Right lobe of liver (tissue), 6 donors: ENCODE results near the gene IL17RA. TPM values are rescaled to one million over a fixed set of nuclear protein-coding genes. Genes with fewer than 3 reads are reported as not detected.
"Not testable (repeated sequence)": the region's sequence is repeated elsewhere in the genome, so short reads cannot be mapped to it uniquely, and the experiment has no call there.

ENCODE experiments used
- ATAC-seq, 4 donors: fragments of 200-7000 bp; cut with Tn5 transposase; one replicate each; pipeline ENCODE4 v1.9.1; 2020; ENCODE audit warnings: mild to moderate bottlenecking in 4 of 4, moderate library complexity in 4 of 4
- DNase-seq, 3 donors: peaks; one replicate each; pipeline ENCODE4 v3.0.0-alpha.2; 2020
- H3K27ac ChIP-seq, 3 donors: fragments of 200-600 bp; one replicate each; pipeline ENCODE4 v1.8.0; 2022
- H3K27me3 ChIP-seq, 2 donors: fragments of 200-600 bp; one replicate each; pipeline ENCODE4 v1.8.0; 2022
- H3K36me3 ChIP-seq, 4 donors: fragments of 200-600 bp; sonication (generic) in 1 of 4; one replicate each; pipeline versions ENCODE4 v1.5.1 to v1.8.0; 2017 to 2022; ENCODE audit warnings: control low read depth in 1 of 4
- H3K4me1 ChIP-seq, 4 donors: fragments of 200-600 bp; sonication (generic) in 1 of 4; one replicate each; pipeline versions ENCODE4 v1.5.1 to v1.8.0; 2017 to 2022; ENCODE audit warnings: control low read depth in 1 of 4
- H3K4me3 ChIP-seq, 3 donors: fragments of 200-600 bp; one replicate each; pipeline ENCODE4 v1.8.0; 2022
- H3K9me3 ChIP-seq, 4 donors: fragments of 200-600 bp; sonication (generic) in 1 of 4; one replicate each; pipeline versions ENCODE4 v1.5.1 to v1.8.0; 2017 to 2022; ENCODE audit warnings: control low read depth in 1 of 4
- CTCF ChIP-seq, 4 donors: fragments of 200-600 bp in 3 of 4; fragments of 450-650 bp in 1 of 4; IDR thresholded peaks; one replicate each; pipeline versions ENCODE4 v1.5.1 to v1.8.0; 2016 to 2022; ENCODE audit warnings: antibody characterized with exemption in 4 of 4, mild to moderate bottlenecking in 2 of 4
- POLR2A ChIP-seq: fragments of 450-650 bp; IDR thresholded peaks from one replicate; pipeline ENCODE4 v1.6.1; 2017; ENCODE audit warnings: antibody characterized with exemption, mild to moderate bottlenecking
- WGBS: methylation state at CpG from one replicate; pipeline ENCODE4 v1.1.6; 2018; ENCODE audit warnings: low coverage, low lambda C conversion rate; ENCODE audit not compliant: insufficient coverage; ENCODE audit errors: missing lambda C conversion rate; 5-methylcytosine and 5-hydroxymethylcytosine counted together
- intact Hi-C, 2 donors: fragments of 100-400 bp; cut with DNase I; formaldehyde crosslinking; loops; one replicate each; pipeline versions ENCODE4 v1.11.2 to v1.14.1; 2022
- long read RNA-seq: library from polyadenylated mRNA; unstranded; transcript quantifications from one replicate; pipeline ENCODE4 v2.0.0, GENCODE V29; 2019
- total RNA-seq, 6 experiments: library from RNA; depleted of rRNA in 2 of 6; stranded (reverse); fragments of >200 nt in 2 of 6; fragmentation: NEBNext Ultra II Directional in 3 of 6; extraction: Animal tissue kit (Norgen Biotek cat#: 25700) in 3 of 6; gene quantifications; one replicate each; pipeline versions ENCODE4 v1.1.0 to v1.2.4, GENCODE V29; 2016 to 2023
- donor health status: DM: no; HTN: yes; CAD: no.
- donor health status: DM: no; HTN: no; CAD: no.
- donor health status: DM: no; HTN: no; CAD: no.
- donor health status: DM: no; HTN: yes; CAD: no.
- donor health status: DM: no; HTN: yes; CAD: no.

IL17RA gene
- 10 to 100 TPM in 3 of 6 experiments, 1 to 10 TPM in 3; 7.1 to 13.6 (median 9.6) TPM for total RNA-seq
- long read RNA-seq, partial matches to known transcripts = 0 of 2 reads
- long read RNA-seq, other reads (novel, unspliced or antisense) = 2 of 2 reads

GRCh38 chr22:17084554-17085276, at the start of gene IL17RA:
Gene IL17RA, plus strand, starts transcription at chr22:17085000. Its CDS starts 92 bp downstream, at chr22:17085092.
- no peaks in the 10 kb centered on the region for H3K9me3 ChIP-seq
- under 1% methylated on average over 17 of the region's 68 CpGs for WGBS
- H3K4me3 ChIP-seq = peak within 1 kb of the TSS; percentile 97 to 99 (median 99)
- TF ChIP-seq POLR2A (peak; percentile 87), CTCF (IDR thresholded peaks at IDR 0.05) (no peak)
- H3K27me3 ChIP-seq = no peaks in the 10 kb centered on the region
- intact Hi-C loops = loop anchor here in 1 of 2 donors (10.0 kb wide), 1 partner anchor 80 kb away; no protein-coding TSS in a partner anchor
- H3K4me1 ChIP-seq = no peaks in the 10 kb centered on the region
- DNase-seq (peak; percentile 94 to 96 (median 96)), ATAC-seq (peak; percentile 99 to 100 (median 99))
- H3K27ac ChIP-seq = peak within 1 kb of the TSS; percentile 72 to 90 (median 88)
- H3K36me3 ChIP-seq = no peaks in the 10 kb centered on the region

- intact Hi-C loops = no loop called here
- peaks cover 0 to 3% (median 0%) of the 10 kb centered on the region in 4 donors for H3K4me1 ChIP-seq
- no peaks in the 10 kb centered on the region for H3K9me3 ChIP-seq
- 83% methylated on average over 4 of the region's 4 CpGs for WGBS
- no peak overlapping the region for H3K27ac ChIP-seq
- TF ChIP-seq CTCF (IDR thresholded peaks at IDR 0.05) (no peak), POLR2A (no peak)
- DNase-seq = no peak
- no peaks in the 10 kb centered on the region for H3K36me3 ChIP-seq
- H3K4me3 ChIP-seq = no peak overlapping the region
- peak in 1 of 4 donors; percentile 43 for ATAC-seq
- no peaks in the 10 kb centered on the region for H3K27me3 ChIP-seq
These were observed 49.6 kb upstream of the IL17RA start for GRCh38 chr22:17035246-17035645.

GRCh38 chr22:17035976-17036841, 48.6 kb upstream of the IL17RA start:
- intact Hi-C loops, H3K9me3 ChIP-seq, DNase-seq, H3K27ac ChIP-seq, H3K36me3 ChIP-seq, H3K4me3 ChIP-seq, H3K27me3 ChIP-seq, H3K4me1 ChIP-seq: not testable (repeated sequence)
- WGBS = 14% methylated on average over 22 of the region's 56 CpGs
- ATAC-seq = peak in 3 of 4 donors; percentile 18 to 33 (median 32)

GRCh38 chr22:17036842-17037711, 47.7 kb upstream of the IL17RA start:
- H3K27ac ChIP-seq, H3K27me3 ChIP-seq, DNase-seq, intact Hi-C loops, H3K36me3 ChIP-seq, H3K4me1 ChIP-seq, H3K4me3 ChIP-seq, H3K9me3 ChIP-seq: not testable (repeated sequence)
- peak; percentile 54 to 80 (median 74) for ATAC-seq
- 67% methylated on average over 6 of the region's 56 CpGs for WGBS

GRCh38 chr22:17043521-17043920, 41.3 kb upstream of the IL17RA start:
- no peak for TF ChIP-seq POLR2A
- no peak for TF ChIP-seq CTCF (IDR thresholded peaks at IDR 0.05)
- Histone ChIP-seq H3K9me3 (no peaks in the 10 kb centered on the region), H3K4me1 (no peaks in the 10 kb centered on the region), H3K27ac (no peak overlapping the region), H3K36me3 (no peaks in the 10 kb centered on the region), H3K27me3 (no peaks in the 10 kb centered on the region), H3K4me3 (no peak overlapping the region)
- intact Hi-C loops = no loop called here
- DNase-seq (no peak), ATAC-seq (no peak)
